Measurements from ENCODE around the gene HDAC4.

The HDAC4 gene

GRCh38 chr2:239152239-239152915 lies 248.4 kb downstream of the HDAC4 start:
- Histone ChIP-seq H3K27me3 (ENCODE audit: insufficient read depth, low read length) (no peaks in the 10 kb centered on the region), H3K4me3 (ENCODE audit: low read depth, low read length) (no peak overlapping the region), H2AFZ (ENCODE audit: insufficient read depth, low read length, poor library complexity) (no peak overlapping the region), H2BK120ac (ENCODE audit: insufficient read depth, low read length, poor library complexity) (no peak overlapping the region), H3K9me3 (ENCODE audit: insufficient read depth, low read depth, low read length) (no peaks in the 10 kb centered on the region), H3K23ac (ENCODE audit: low read length) (no peak overlapping the region), H3K14ac (ENCODE audit: low read length) (no peak overlapping the region), H2AK5ac (ENCODE audit: low read length) (no peak overlapping the region), H3K18ac (ENCODE audit: low read length) (no peak overlapping the region), H3K79me1 (ENCODE audit: low read length) (no peaks in the 10 kb centered on the region), H3K4ac (ENCODE audit: low read depth, low read length) (no peak overlapping the region), H4K12ac (ENCODE audit: low read depth, low read length) (no peak overlapping the region), H4K8ac (ENCODE audit: low read depth, low read length) (no peak overlapping the region), H3K36me3 (ENCODE audit: control insufficient read depth in 1 of 2, insufficient read depth in 2 of 2, low read length in 2 of 2) (peaks cover 0 to 14% of the 10 kb centered on the region in 2 experiments), H2BK12ac (ENCODE audit: low read length) (no peak overlapping the region), H2BK5ac (ENCODE audit: low read depth, low read length, poor library complexity) (no peak overlapping the region), H3K4me1 (ENCODE audit: control insufficient read depth in 1 of 2, insufficient read depth in 2 of 2, low read length in 2 of 2) (no peaks in the 10 kb centered on the region), H3K79me2 (ENCODE audit: control insufficient read depth, insufficient read depth, low read length, poor library complexity) (no peaks in the 10 kb centered on the region), H3K27ac (ENCODE audit: low read depth, low read length) (no peak overlapping the region), H3K4me2 (ENCODE audit: low read length) (no peak overlapping the region), H3K9ac (ENCODE audit: low read length) (no peak overlapping the region), H4K91ac (ENCODE audit: low read depth, low read length) (no peak overlapping the region)
- no peak for DNase-seq
- no CpG with 5 or more reads among the region's 10 CpGs for WGBS (ENCODE audit: extremely low coverage, insufficient coverage, insufficient read length)

- no peak overlapping the region for H3K23ac ChIP-seq (ENCODE audit: low read length)
- H4K12ac ChIP-seq (ENCODE audit: low read depth, low read length) = no peak overlapping the region
- H2AFZ ChIP-seq (ENCODE audit: insufficient read depth, low read length, poor library complexity) = no peak overlapping the region
- H3K36me3 ChIP-seq (ENCODE audit: control insufficient read depth in 1 of 2, insufficient read depth in 2 of 2, low read length in 2 of 2) = peaks cover 0 to 15% of the 10 kb centered on the region in 2 experiments
- H3K18ac ChIP-seq (ENCODE audit: low read length) = no peak overlapping the region
- no peak overlapping the region for H3K27ac ChIP-seq (ENCODE audit: low read depth, low read length)
- no peaks in the 10 kb centered on the region for H3K79me1 ChIP-seq (ENCODE audit: low read length)
- H3K9me3 ChIP-seq (ENCODE audit: insufficient read depth, low read depth, low read length) = no peaks in the 10 kb centered on the region
- H3K4me2 ChIP-seq (ENCODE audit: low read length) = no peak overlapping the region
- no peaks in the 10 kb centered on the region for H3K79me2 ChIP-seq (ENCODE audit: control insufficient read depth, insufficient read depth, low read length, poor library complexity)
- no peak overlapping the region for H3K9ac ChIP-seq (ENCODE audit: low read length)
- H2BK12ac ChIP-seq (ENCODE audit: low read length) = no peak overlapping the region
- H4K91ac ChIP-seq (ENCODE audit: low read depth, low read length) = no peak overlapping the region
- no peaks in the 10 kb centered on the region for H3K4me1 ChIP-seq (ENCODE audit: control insufficient read depth in 1 of 2, insufficient read depth in 2 of 2, low read length in 2 of 2)
- H2AK5ac ChIP-seq (ENCODE audit: low read length) = no peak overlapping the region
- no peak overlapping the region for H2BK120ac ChIP-seq (ENCODE audit: insufficient read depth, low read length, poor library complexity)
- H3K4me3 ChIP-seq (ENCODE audit: low read depth, low read length) = no peak overlapping the region
- no CpG with 5 or more reads among the region's 16 CpGs for WGBS (ENCODE audit: extremely low coverage, insufficient coverage, insufficient read length)
- no peak overlapping the region for H2BK5ac ChIP-seq (ENCODE audit: low read depth, low read length, poor library complexity)
- H3K14ac ChIP-seq (ENCODE audit: low read length) = no peak overlapping the region
- no peaks in the 10 kb centered on the region for H3K27me3 ChIP-seq (ENCODE audit: insufficient read depth, low read length)
- H4K8ac ChIP-seq (ENCODE audit: low read depth, low read length) = no peak overlapping the region
- no peak for DNase-seq
- no peak overlapping the region for H3K4ac ChIP-seq (ENCODE audit: low read depth, low read length)
Measured at GRCh38 chr2:239151201-239152131, 249.4 kb downstream of the HDAC4 start.

DNA sequence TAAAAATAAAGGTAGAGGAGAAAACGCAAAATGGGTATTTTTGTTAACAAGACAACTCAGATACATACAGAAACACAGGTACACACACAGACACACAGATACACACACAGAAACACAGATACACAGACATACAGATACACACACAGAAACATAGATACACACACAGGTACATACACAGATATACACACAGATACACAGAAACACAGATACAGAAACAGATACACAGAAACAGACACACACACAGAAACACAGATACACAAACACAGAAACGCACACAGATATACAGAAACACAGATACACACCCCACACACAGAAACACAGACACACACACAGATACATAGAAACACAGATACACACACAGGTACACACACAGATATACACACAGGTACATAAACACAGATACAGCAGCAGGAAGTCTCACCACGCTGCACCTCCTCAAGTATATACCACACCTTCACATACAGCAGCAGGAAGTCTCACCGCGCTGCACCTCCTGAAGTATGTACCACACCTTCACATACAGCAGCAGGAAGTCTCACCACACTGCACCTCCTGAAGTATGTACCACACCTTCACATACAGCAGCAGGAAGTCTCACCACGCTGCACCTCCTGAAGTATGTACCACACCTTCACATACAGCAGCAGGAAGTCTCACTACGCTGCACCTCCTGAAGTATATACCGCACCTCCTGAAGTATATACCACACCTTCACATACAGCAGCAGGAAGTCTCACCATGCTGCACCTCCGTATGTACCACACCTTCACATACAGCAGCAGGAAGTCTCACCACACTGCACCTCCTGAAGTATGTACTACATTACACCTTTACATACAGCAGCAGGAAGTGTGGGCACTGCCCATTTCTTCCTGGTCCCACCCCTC lies 250.5 kb downstream of the HDAC4 start:
- Histone ChIP-seq H3K4me3 (ENCODE audit: low read depth, low read length) (no peak overlapping the region), H3K4me1 (ENCODE audit: control insufficient read depth in 1 of 2, insufficient read depth in 2 of 2, low read length in 2 of 2) (no peaks in the 10 kb centered on the region), H3K79me2 (ENCODE audit: control insufficient read depth, insufficient read depth, low read length, poor library complexity) (no peaks in the 10 kb centered on the region), H2AFZ (ENCODE audit: insufficient read depth, low read length, poor library complexity) (no peak overlapping the region), H3K9ac (ENCODE audit: low read length) (no peak overlapping the region), H3K79me1 (ENCODE audit: low read length) (no peaks in the 10 kb centered on the region), H3K36me3 (ENCODE audit: control insufficient read depth in 1 of 2, insufficient read depth in 2 of 2, low read length in 2 of 2) (peaks cover 0 to 9% of the 10 kb centered on the region in 2 experiments), H4K91ac (ENCODE audit: low read depth, low read length) (no peak overlapping the region), H4K8ac (ENCODE audit: low read depth, low read length) (no peak overlapping the region), H2BK120ac (ENCODE audit: insufficient read depth, low read length, poor library complexity) (no peak overlapping the region), H3K4me2 (ENCODE audit: low read length) (no peak overlapping the region), H3K18ac (ENCODE audit: low read length) (no peak overlapping the region), H3K14ac (ENCODE audit: low read length) (no peak overlapping the region), H3K27me3 (ENCODE audit: insufficient read depth, low read length) (no peaks in the 10 kb centered on the region), H3K27ac (ENCODE audit: low read depth, low read length) (no peak overlapping the region), H3K4ac (ENCODE audit: low read depth, low read length) (no peak overlapping the region), H2BK12ac (ENCODE audit: low read length) (no peak overlapping the region), H3K9me3 (ENCODE audit: insufficient read depth, low read depth, low read length) (no peaks in the 10 kb centered on the region), H2AK5ac (ENCODE audit: low read length) (no peak overlapping the region), H4K12ac (ENCODE audit: low read depth, low read length) (no peak overlapping the region), H3K23ac (ENCODE audit: low read length) (no peak overlapping the region), H2BK5ac (ENCODE audit: low read depth, low read length, poor library complexity) (no peak overlapping the region)
- DNase-seq = no peak
- no CpG with 5 or more reads among the region's 9 CpGs for WGBS (ENCODE audit: extremely low coverage, insufficient coverage, insufficient read length)

- no peak overlapping the region for H2AFZ ChIP-seq (ENCODE audit: insufficient read depth, low read length, poor library complexity)
- peaks cover 0 to 7% of the 10 kb centered on the region in 2 experiments for H3K36me3 ChIP-seq (ENCODE audit: control insufficient read depth in 1 of 2, insufficient read depth in 2 of 2, low read length in 2 of 2)
- H3K4me1 ChIP-seq (ENCODE audit: control insufficient read depth in 1 of 2, insufficient read depth in 2 of 2, low read length in 2 of 2) = no peaks in the 10 kb centered on the region
- H4K12ac ChIP-seq (ENCODE audit: low read depth, low read length) = no peak overlapping the region
- no peaks in the 10 kb centered on the region for H3K27me3 ChIP-seq (ENCODE audit: insufficient read depth, low read length)
- H3K18ac ChIP-seq (ENCODE audit: low read length) = no peak overlapping the region
- no peaks in the 10 kb centered on the region for H3K9me3 ChIP-seq (ENCODE audit: insufficient read depth, low read depth, low read length)
- H2BK120ac ChIP-seq (ENCODE audit: insufficient read depth, low read length, poor library complexity) = no peak overlapping the region
- no peak overlapping the region for H4K8ac ChIP-seq (ENCODE audit: low read depth, low read length)
- no peak overlapping the region for H2AK5ac ChIP-seq (ENCODE audit: low read length)
- no peak overlapping the region for H3K23ac ChIP-seq (ENCODE audit: low read length)
- no peak for DNase-seq
- no peak overlapping the region for H2BK12ac ChIP-seq (ENCODE audit: low read length)
- no peak overlapping the region for H3K14ac ChIP-seq (ENCODE audit: low read length)
- no peak overlapping the region for H4K91ac ChIP-seq (ENCODE audit: low read depth, low read length)
- H3K4ac ChIP-seq (ENCODE audit: low read depth, low read length) = no peak overlapping the region
- H3K27ac ChIP-seq (ENCODE audit: low read depth, low read length) = no peak overlapping the region
- H3K4me2 ChIP-seq (ENCODE audit: low read length) = no peak overlapping the region
- H3K9ac ChIP-seq (ENCODE audit: low read length) = no peak overlapping the region
- H2BK5ac ChIP-seq (ENCODE audit: low read depth, low read length, poor library complexity) = no peak overlapping the region
- WGBS (ENCODE audit: extremely low coverage, insufficient coverage, insufficient read length) = no CpG with 5 or more reads among the region's 17 CpGs
- peak overlapping the region; percentile 14 for H3K4me3 ChIP-seq (ENCODE audit: low read depth, low read length)
- H3K79me2 ChIP-seq (ENCODE audit: control insufficient read depth, insufficient read depth, low read length, poor library complexity) = no peaks in the 10 kb centered on the region
- no peaks in the 10 kb centered on the region for H3K79me1 ChIP-seq (ENCODE audit: low read length)
Measured at GRCh38 chr2:239149501-239149900, 251.3 kb downstream of the HDAC4 start.
